Pons (tissue), 1 donor: ENCODE results near the gene POLE.

ENCODE experiments used
- DNase-seq: peaks from one replicate; pipeline ENCODE4 v3.0.0-alpha.2; 2016; ENCODE audit warnings: low spot score

Gene POLE

GRCh38 chr12:132597333-132598316 lies 89.5 kb downstream of the POLE start:
- DNase-seq: no peak

- DNase-seq: no peak
Measured at GRCh38 chr12:132596016-132596415, 91.1 kb downstream of the POLE start.

GRCh38 chr12:132595183-132595582 lies 92.0 kb downstream of the POLE start:
- DNase-seq: no peak

GRCh38 chr12:132593938-132594358 lies 93.2 kb downstream of the POLE start:
- DNase-seq: peak; percentile 91

GRCh38 chr12:132593521-132593920 lies 93.6 kb downstream of the POLE start:
- no peak for DNase-seq

- no peak for DNase-seq
Measured at GRCh38 chr12:132593071-132593470, 94.1 kb downstream of the POLE start.

- DNase-seq: no peak
Measured at GRCh38 chr12:132592282-132592970, 94.7 kb downstream of the POLE start.

GRCh38 chr12:132591107-132591935 lies 95.8 kb downstream of the POLE start:
- DNase-seq: no peak

- DNase-seq: no peak
Measured at GRCh38 chr12:132588821-132589669, 98.1 kb downstream of the POLE start.

GRCh38 chr12:132588319-132588718 lies 98.8 kb downstream of the POLE start:
- DNase-seq: no peak

- no peak for DNase-seq
Measured at GRCh38 chr12:132587781-132588180, 99.4 kb downstream of the POLE start.

GRCh38 chr12:132586929-132587328 lies 100.2 kb downstream of the POLE start:
- DNase-seq: no peak

- DNase-seq: no peak
Measured at GRCh38 chr12:132585177-132585576, 102.0 kb downstream of the POLE start.

GRCh38 chr12:132584429-132584828 lies 102.7 kb downstream of the POLE start:
- DNase-seq: no peak

GRCh38 chr12:132583736-132584135 lies 103.4 kb downstream of the POLE start:
- DNase-seq: no peak

GRCh38 chr12:132583411-132583710 lies 103.8 kb downstream of the POLE start:
- no peak for DNase-seq

- DNase-seq: no peak
Measured at GRCh38 chr12:132582582-132583410, 104.3 kb downstream of the POLE start.

- no peak for DNase-seq
Measured at GRCh38 chr12:132582058-132582420, 105.1 kb downstream of the POLE start.

GRCh38 chr12:132581348-132582057 lies 105.6 kb downstream of the POLE start:
- DNase-seq: no peak

- no peak for DNase-seq
Measured at GRCh38 chr12:132580701-132581292, 106.3 kb downstream of the POLE start.
